Smooth muscle cell of trachea (primary cell): Measurements from ENCODE around the gene MARCHF9. TPM values are rescaled to one million over a fixed set of nuclear protein-coding genes. Genes with fewer than 3 reads are reported as not detected.

ENCODE experiments used
- total RNA-seq: library from RNA; depleted of rRNA; stranded (reverse); fragments of >200 nt; gene quantifications from 2 replicates; pipeline ENCODE4 v1.2.1, GENCODE V29; 2014

MARCHF9 gene, protein sequence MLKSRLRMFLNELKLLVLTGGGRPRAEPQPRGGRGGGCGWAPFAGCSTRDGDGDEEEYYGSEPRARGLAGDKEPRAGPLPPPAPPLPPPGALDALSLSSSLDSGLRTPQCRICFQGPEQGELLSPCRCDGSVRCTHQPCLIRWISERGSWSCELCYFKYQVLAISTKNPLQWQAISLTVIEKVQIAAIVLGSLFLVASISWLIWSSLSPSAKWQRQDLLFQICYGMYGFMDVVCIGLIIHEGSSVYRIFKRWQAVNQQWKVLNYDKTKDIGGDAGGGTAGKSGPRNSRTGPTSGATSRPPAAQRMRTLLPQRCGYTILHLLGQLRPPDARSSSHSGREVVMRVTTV
- 2.9 and 5.1 TPM in 2 replicates for total RNA-seq

DNA sequence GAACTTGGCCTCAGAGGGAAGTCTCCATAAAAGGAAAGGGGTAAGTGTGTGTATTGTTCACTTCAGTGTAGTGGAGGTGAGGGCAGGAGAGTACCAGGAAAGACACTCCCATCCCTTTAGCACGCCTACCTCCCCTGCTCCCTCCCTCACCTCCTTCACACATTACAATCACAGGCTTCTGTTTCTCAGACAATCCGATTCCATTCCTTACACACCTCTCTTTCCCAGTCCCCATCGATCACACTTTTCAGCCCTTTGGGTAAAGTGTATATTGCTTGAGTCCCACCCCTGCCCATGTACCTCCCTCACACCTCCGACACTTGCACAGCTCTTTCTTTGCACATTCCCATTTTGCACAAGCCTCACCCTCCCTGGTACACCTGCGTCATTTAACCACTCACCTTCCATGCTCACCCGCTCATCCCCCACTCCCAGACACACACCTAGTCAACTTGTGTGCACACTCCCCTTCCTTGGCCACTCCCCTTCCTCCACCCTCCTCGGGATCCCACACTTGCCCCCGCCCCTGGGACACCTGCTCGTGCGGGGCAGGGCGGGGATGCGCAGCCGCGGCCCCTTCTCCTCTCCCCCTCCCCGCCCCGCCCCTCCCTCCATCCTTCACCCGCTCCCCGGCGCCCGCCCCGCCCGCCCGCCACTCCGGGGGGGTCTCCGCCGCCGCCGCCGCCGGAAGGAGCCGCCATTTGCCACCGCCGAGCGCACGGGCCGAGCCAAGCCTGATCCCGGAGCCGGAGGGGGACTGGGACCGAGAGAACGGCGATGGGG, at the start of gene MARCHF9:
Gene MARCHF9 (plus strand): TSS at position 693 of the 783 bp plus-strand sequence. CDS start 426 bp downstream, outside the sequence.

DNA sequence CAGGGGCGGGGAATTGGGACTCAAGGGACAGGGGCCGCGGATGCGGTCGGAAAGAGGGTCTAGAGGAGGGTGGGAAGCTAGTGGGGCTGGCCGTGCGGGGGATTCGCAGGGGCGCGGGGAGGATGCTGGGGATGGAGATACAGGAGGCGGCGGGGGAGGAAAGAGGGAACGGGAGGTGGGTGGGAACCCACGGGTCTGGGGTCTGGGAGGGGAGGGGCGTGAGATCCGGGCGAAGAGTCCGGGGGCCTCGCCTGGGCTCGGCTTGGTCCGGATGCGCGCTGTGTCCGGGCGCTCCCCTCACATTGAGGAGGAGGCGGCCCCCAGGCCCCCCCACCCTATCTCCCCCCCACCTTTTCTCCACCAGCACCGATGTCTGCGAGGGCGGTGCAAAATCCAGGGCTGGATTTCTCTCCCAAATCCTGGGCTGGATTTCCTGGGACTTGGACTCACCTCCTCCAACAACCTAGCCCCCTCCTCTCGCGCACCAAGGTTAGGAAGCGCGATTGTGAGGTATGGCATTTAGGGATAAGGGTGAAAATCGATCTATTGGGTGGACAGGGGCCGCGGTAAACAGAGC, 16.2 kb upstream of the MARCHF9 start, which contains the start of gene AGAP2:
Gene AGAP2 (minus strand): TSS at position 82 of the 577 bp plus-strand sequence. CDS start 496 bp downstream, outside the sequence.

DNA sequence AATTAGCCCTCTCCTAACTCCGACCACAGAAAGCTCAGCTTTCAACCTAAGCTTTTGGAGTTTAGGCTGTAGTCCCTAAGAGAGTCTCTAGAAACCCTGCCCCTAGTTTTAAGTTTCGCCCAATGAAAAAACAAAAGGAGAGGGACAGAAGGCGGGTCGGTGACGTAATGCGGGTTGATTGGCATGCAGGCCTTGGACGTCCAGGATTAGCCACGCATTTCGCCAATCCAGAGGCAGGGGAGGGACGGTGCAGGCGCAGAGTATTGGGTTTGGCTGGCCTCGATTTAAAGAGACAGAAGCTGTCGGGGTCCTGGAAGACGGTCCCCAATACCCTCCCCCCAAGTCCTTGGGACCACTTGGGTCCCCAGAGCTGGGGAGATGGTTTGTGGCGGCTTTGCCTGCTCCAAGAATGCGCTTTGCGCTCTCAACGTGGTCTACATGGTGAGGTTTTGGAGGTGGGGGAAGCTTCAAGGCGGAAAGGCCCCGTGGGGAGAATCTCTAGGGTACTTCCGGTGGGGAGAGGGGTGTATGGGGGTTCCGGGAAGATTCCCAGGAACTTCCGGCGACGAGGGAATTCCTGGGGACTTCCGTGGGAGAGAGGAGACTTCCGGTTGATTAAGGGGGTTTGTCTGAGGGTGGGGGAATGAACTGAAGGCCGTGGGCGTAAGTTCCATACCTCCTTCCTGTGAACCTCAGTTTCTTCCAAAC, 10.0 kb upstream of the MARCHF9 start, which contains the start of gene TSPAN31:
Gene TSPAN31 (plus strand): TSS at position 263 of the 708 bp plus-strand sequence. CDS start 116 bp downstream, at position 379.

DNA sequence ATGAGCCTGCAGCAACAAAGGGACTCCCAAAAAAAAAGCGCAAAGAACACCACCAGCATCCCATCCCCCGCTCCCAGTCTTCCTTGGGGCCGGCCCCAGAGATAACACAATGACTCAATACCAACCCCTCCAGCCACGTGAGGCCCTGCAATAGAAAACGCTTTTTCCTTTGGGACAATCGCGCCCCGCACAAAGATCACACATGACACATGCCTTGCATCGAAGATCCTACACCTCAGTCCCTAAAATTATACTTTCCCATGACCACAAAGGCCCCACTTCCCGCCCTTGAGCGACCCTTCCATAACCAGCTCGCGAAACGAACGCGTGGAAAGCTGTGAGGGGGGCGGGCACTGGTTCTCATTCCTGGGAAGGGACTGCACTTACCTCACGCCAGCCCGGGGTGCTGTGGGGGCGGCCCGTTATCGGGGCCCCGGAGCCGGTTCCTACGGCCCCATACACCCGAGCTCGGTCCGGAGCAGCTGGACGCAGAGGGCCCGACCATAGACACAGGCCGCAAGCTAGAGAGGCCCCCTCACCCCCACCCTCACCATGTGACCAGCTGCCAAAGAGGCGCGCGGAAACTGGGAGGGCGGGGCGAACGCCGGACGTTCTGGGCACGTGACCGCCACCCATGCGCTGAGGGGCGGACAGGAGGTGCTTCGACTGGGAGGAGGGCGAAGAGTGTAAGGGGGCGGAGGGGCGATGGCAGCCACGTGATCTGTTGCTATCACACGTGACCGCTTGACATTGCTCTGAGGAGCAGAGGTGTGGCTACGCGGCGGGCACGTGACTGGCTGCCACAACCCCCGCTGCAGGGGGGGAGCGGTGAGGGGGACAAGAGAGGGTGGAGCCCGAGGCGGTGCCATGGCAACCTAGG, 2.9 kb upstream of the MARCHF9 start, which contains the start of gene CDK4:
Gene CDK4 (minus strand): TSS at position 523 of the 880 bp plus-strand sequence. CDS start 593 bp downstream, outside the sequence.

DNA sequence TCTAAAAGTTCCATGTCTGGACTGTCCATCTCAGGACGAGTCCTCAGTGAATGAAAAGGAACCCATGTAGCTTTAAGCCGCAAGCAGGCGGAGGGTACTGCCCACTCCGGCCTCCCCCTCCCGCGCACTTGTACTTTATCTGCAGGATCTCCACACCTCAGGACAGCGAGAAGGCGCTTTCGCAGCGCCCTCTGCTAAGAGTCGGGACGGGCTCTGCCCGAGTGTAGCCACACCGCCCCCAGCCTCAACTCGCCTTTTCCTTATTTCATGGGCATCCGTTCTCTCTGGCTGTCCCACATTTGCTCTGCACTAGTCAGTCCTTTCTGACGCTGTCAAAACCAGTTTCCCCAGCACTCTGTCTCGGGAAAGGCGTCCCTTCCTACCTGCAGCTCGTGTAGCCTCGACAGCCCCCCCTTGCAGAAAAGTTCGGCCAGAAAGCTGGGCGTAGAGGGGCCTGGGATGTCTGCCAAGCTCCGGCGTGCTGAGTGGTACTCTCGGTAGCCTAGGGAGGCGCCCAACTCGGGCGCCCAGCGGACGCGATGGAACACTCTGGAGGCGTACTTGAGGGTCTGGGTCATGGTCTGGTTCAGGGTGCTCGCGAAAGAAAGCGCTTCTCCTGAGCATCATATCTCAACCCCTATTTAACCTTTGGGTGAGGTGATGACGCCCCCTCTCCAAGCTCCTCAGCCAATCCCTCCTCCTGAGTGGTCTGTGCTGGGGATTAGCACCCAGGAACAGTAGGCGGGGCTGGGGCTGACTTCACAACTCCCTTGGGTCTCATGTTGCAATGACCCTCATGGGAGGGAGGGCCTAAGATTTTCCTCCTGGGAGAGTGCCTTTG, 11.8 kb downstream of the MARCHF9 start, which contains the start of gene CYP27B1:
Gene CYP27B1 (minus strand): TSS at position 615 of the 841 bp plus-strand sequence. CDS start 37 bp downstream, at position 578.

DNA sequence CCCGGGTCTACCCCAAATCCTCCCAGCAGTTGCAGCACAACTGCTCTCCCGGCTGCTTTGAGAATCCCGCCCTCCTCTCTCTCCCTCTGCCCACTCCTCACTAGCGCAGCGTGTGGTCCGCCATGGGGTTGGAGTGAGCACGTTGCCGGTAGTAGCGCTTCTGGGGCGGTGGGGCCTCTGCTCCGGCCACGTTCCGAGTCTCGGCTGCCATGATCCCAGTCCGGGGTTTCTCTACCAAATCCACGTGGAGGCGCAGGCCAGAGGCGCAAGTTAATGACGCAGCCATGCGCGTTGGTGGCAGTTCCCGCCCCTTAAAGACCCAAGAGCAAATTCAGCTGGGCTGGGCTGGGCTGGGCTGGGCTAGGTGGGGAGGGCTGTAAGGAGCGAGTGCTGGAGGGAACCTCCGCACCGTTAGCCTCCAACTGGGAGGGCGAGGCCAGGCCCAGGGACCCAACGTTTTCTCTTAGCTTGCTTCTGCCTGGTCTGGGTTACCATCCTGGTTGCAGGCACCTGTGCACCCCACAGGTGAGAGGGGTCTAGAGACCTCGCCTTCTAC, 17.0 kb downstream of the MARCHF9 start, which contains the start of gene METTL1:
Gene METTL1 (minus strand): TSS at position 233 of the 556 bp plus-strand sequence. CDS start 22 bp downstream, at position 211.

DNA sequence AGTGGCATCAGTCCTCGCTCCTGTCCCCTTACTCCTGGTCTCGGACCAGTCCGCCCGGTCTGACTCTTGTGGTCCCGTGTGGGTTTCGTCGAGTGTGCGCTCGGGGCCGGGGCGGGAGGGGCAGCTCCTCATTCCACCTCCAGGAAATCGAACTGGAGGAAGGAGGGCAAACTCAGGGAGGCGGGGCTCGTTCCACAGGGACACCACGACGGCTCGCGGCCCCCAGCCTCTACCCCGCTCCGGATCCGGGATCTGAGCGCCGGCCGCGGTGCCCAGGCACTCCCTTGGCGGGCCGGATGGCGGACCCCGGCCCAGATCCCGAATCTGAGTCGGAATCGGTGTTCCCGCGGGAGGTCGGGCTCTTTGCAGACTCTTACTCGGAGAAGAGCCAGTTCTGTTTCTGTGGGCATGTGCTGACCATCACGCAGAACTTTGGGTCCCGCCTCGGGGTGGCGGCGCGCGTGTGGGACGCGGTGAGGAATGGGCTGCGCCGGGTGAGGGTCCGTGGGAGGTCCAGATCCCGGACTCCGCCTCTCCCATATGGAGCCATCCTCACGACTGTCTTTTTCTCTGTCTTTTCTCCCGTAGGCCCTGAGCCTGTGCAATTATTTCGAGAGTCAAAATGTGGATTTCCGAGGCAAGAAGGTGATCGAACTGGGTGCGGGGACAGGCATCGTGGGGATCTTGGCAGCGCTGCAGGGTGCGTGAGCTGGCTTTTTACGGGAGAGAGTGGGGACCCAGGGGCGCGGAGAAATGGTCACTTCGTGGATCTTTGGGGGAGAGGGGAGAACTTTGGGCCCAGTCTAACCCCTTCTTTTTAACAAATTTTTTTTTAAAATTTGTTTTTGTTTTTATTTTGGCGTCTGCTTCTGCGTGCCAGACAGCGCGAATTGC, 17.8 kb downstream of the MARCHF9 start, which contains the start of gene EEF1AKMT3:
Gene EEF1AKMT3 (plus strand): TSS at position 186 of the 894 bp plus-strand sequence. CDS start 111 bp downstream, at position 297.

DNA sequence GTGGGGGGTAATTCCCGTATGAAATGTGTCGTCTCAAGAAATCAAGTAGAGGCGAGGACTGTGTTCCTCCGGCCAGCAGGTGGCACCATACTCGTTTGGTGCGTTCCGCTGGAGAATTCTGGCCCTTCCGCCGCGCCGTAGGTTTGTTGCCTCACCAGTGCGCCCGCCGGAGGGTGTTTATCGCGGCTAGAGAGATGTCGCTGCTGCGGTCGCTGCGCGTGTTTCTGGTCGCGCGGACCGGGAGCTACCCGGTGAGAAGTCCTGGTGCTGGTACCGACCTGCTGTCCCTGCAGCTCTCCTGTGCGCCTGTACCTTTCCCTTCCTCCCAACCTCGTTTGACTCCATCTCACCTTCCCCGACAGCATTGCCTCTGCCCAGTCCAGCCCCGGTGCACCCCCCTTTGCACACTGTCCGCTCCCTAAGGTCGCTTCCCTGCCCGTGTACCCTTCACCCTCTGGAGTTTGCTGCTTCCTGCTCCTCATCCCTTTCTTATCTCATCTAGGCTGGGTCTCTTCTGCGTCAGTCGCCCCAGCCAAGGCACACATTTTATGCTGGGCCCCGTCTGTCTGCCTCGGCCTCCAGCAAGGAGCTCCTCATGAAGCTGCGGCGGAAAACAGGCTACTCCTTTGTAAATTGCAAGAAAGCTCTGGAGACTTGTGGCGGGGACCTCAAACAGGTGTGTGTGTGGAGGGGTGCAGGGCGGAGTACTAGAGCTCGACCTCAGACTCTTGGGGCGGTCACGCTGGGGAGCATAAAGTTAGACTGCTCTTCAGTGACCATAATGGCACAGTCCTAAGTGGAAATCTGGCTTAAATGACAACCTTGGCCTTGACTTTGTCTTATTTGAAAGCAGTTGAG, 27.9 kb downstream of the MARCHF9 start, which contains the start of gene TSFM:
Gene TSFM (plus strand): TSS at position 180 of the 858 bp plus-strand sequence. CDS start 15 bp downstream, at position 195.

Other genes starting within 250 kb of the MARCHF9 start
- gene DDIT3, start 234.6 kb upstream of the MARCHF9 start, total RNA-seq: 57.2 and 89.6 TPM in 2 replicates
- 7.4 and 10.6 TPM in 2 replicates for gene MBD6, start 232.3 kb upstream of the MARCHF9 start, total RNA-seq
- gene DCTN2, start 207.9 kb upstream of the MARCHF9 start, total RNA-seq: 139 and 156 TPM in 2 replicates
- gene KIF5A, start 205.1 kb upstream of the MARCHF9 start, total RNA-seq: 0.44 and 0.66 TPM in 2 replicates
- 17.0 and 20.2 TPM in 2 replicates for gene PIP4K2C, start 163.9 kb upstream of the MARCHF9 start, total RNA-seq
- gene DTX3, start 150.3 kb upstream of the MARCHF9 start, total RNA-seq: 16.9 and 25.0 TPM in 2 replicates
- 24.4 and 51.1 TPM in 2 replicates for gene ARHGEF25, start 143.7 kb upstream of the MARCHF9 start, total RNA-seq
- 0.58 and 1.3 TPM in 2 replicates for gene B4GALNT1, start 121.9 kb upstream of the MARCHF9 start, total RNA-seq
- gene OS9, start 61.0 kb upstream of the MARCHF9 start, total RNA-seq: 283 and 289 TPM in 2 replicates
- gene AGAP2, start 16.4 kb upstream of the MARCHF9 start, total RNA-seq: 0.15 and 0.50 TPM in 2 replicates
- 66.8 and 85.3 TPM in 2 replicates for gene TSPAN31, start 10.1 kb upstream of the MARCHF9 start, total RNA-seq
- 281 and 285 TPM in 2 replicates for gene CDK4, start 2.8 kb upstream of the MARCHF9 start, total RNA-seq
- gene CYP27B1, start 12.0 kb downstream of the MARCHF9 start, total RNA-seq: 0.15 and 0.33 TPM in 2 replicates
- gene METTL1, start 17.0 kb downstream of the MARCHF9 start, total RNA-seq: 3.6 and 6.3 TPM in 2 replicates
- 9.3 and 10.3 TPM in 2 replicates for gene EEF1AKMT3, start 17.5 kb downstream of the MARCHF9 start, total RNA-seq
- 17.2 and 20.5 TPM in 2 replicates for gene TSFM, start 27.7 kb downstream of the MARCHF9 start, total RNA-seq
- gene AVIL, start 63.6 kb downstream of the MARCHF9 start, total RNA-seq: 5.1 and 5.5 TPM in 2 replicates
- gene CTDSP2, start 91.6 kb downstream of the MARCHF9 start, total RNA-seq: 94.2 and 111 TPM in 2 replicates
- gene ATP23, start 186.5 kb downstream of the MARCHF9 start, total RNA-seq: 6.9 and 19.2 TPM in 2 replicates